SK-N-MC (cell line): ENCODE results near the gene TACC3.

ENCODE experiments used
- EZH2 ChIP-seq: fragments of 200-600 bp; sonication (generic); IDR thresholded peaks from one replicate; pipeline ENCODE4 v1.6.1; 2017; ENCODE audit warnings: antibody characterized with exemption
- FOXP2 ChIP-seq: optimal IDR thresholded peaks from 2 replicates; pipeline ENCODE3; 2011; ENCODE audit warnings: mild to moderate bottlenecking, moderate library complexity; ENCODE audit not compliant: insufficient read depth; ENCODE audit errors: extremely low read length, control extremely low read depth
- POLR2AphosphoS5 ChIP-seq: IDR thresholded peaks from 2 replicates; pipeline ENCODE4 v1.6.1; 2012; ENCODE audit warnings: mild to moderate bottlenecking, low read depth, low read length, borderline replicate concordance

GRCh38 chr4:1731180-1731579 is 9.9 kb downstream of the TACC3 start:
- no peak for TF ChIP-seq EZH2
- no peak for TF ChIP-seq POLR2AphosphoS5
- TF ChIP-seq FOXP2 = no peak
